ENCODE results near the gene GSTT2.

- TF ChIP-seq POLR2A (IDR thresholded peaks at IDR 0.05) (no peak), CTCF (IDR thresholded peaks at IDR 0.05) (no peak)
Observed at GRCh38 chr22:24002851-24003250, 22.9 kb downstream of the GSTT2 start.

All from right lobe of liver (tissue), 4 donors.